OCI-LY7 (cell line): Measurements from ENCODE around the gene RCVRN. TPM values are rescaled to one million over a fixed set of nuclear protein-coding genes. Genes with fewer than 3 reads are reported as not detected.

Experiments used
- BruUV-seq: library from RNA; stranded (reverse); fragments of 400-500 nt; replicated peaks from 2 replicates; lab custom pipeline; 2021; lab: Mats Ljungman, UMichigan
- CTCF ChIA-PET: fragments of 300-600 bp; sonication (Branson Sonifier 250); formaldehyde crosslinking; loops from one replicate; lab custom pipeline; 2022; ENCODE audit warnings: antibody characterized with exemption; ENCODE audit not compliant: unreplicated experiment; lab: Charles Lee
- POLR2A ChIA-PET: fragments of 300-600 bp; sonication (Branson Sonifier 250); formaldehyde crosslinking; loops from one replicate; lab custom pipeline; 2022; ENCODE audit warnings: antibody characterized with exemption; lab: Charles Lee
- DNase-seq: peaks from one replicate; pipeline ENCODE4 v3.0.0-alpha.2; 2015; ENCODE audit warnings: low spot score
- H2AFZ ChIP-seq: fragments of 200-600 bp; sonication (generic), shearing (Covaris generic); 2 replicates; pipeline ENCODE4 v1.6.1; 2014; ENCODE audit warnings: mild to moderate bottlenecking, antibody characterized with exemption, low read length, moderate library complexity
- H3K27ac ChIP-seq: fragments of 200-600 bp; sonication (generic); 2 replicates; pipeline ENCODE4 v1.5.1; 2014; ENCODE audit warnings: mixed run types, low read depth, mild to moderate bottlenecking, moderate library complexity, low read length, inconsistent platforms; ENCODE audit not compliant: poor library complexity, severe bottlenecking
- H3K36me3 ChIP-seq: fragments of 200-600 bp; sonication (generic); 2 replicates; pipeline ENCODE4 v1.6.1; 2014; ENCODE audit warnings: mild to moderate bottlenecking, antibody characterized with exemption, low read length, moderate library complexity, mixed read lengths; ENCODE audit not compliant: insufficient read depth
- H3K4me1 ChIP-seq: fragments of 200-600 bp; sonication (generic); 2 replicates; pipeline ENCODE4 v1.5.1; 2014; ENCODE audit warnings: mild to moderate bottlenecking, low read length; ENCODE audit not compliant: insufficient read depth, poor library complexity, severe bottlenecking
- H3K4me2 ChIP-seq: fragments of 200-600 bp; sonication (generic); 2 replicates; pipeline ENCODE4 v1.6.1; 2014; ENCODE audit warnings: mild to moderate bottlenecking, low read length
- H3K4me3 ChIP-seq: fragments of 200-600 bp; sonication (generic); 2 replicates; pipeline ENCODE4 v1.5.1; 2014; ENCODE audit warnings: mild to moderate bottlenecking, low read depth, low read length; ENCODE audit not compliant: poor library complexity, severe bottlenecking
- H3K79me2 ChIP-seq: fragments of 200-600 bp; sonication (generic); 2 replicates; pipeline ENCODE4 v1.6.1; 2016; ENCODE audit warnings: low read depth, mild to moderate bottlenecking, low read length, moderate library complexity, mixed read lengths; ENCODE audit not compliant: insufficient read depth
- H3K9me2 ChIP-seq: fragments of 200-600 bp; sonication (generic); 2 replicates; pipeline ENCODE4 v1.6.1; 2016; ENCODE audit warnings: mild to moderate bottlenecking, low read length, mixed read lengths; ENCODE audit not compliant: insufficient read depth
- H3K9me3 ChIP-seq: fragments of 200-600 bp; sonication (generic); 2 replicates; pipeline ENCODE4 v1.6.1; 2014; ENCODE audit warnings: mild to moderate bottlenecking, mixed run types, low read length, mixed read lengths
- H4K20me1 ChIP-seq: fragments of 200-600 bp; sonication (generic); 2 replicates; pipeline ENCODE4 v1.6.1; 2014; ENCODE audit warnings: mild to moderate bottlenecking, antibody characterized with exemption, low read length, moderate library complexity, mixed read lengths; ENCODE audit not compliant: insufficient read depth
- EZH2phosphoT487 ChIP-seq: fragments of 200-600 bp; sonication (generic); IDR thresholded peaks from 2 replicates; pipeline ENCODE4 v1.6.1; 2018; ENCODE audit warnings: low read depth, borderline replicate concordance, mild to moderate bottlenecking, mixed run types, antibody characterized with exemption, low read length, moderate library complexity, mixed read lengths
- intact Hi-C: fragments of 100-400 bp; cut with micrococcal nuclease; formaldehyde crosslinking; loops from one replicate; pipeline ENCODE4 v1.10.0; 2022; ENCODE audit not compliant: unreplicated experiment
- total RNA-seq, 2 experiments: library from RNA; depleted of rRNA in 1 of 2; stranded (reverse); fragments of >200 nt in 1 of 2; shearing (Covaris generic) in 1 of 2; gene quantifications; 2 replicates each; pipeline ENCODE4 v1.2.3, GENCODE V29; 2014 to 2022
- TF ChIP-seq, protein P1 (sequence below): fragments of 200-600 bp; sonication (generic); conservative IDR thresholded peaks from 2 replicates; pipeline ENCODE4 v1.5.1; 2014; ENCODE audit warnings: mild to moderate bottlenecking, antibody characterized with exemption, low read length, moderate library complexity, mixed read lengths

RCVRN gene
- total RNA-seq, 2 experiments from 2014 or later, result not detected

DNA sequence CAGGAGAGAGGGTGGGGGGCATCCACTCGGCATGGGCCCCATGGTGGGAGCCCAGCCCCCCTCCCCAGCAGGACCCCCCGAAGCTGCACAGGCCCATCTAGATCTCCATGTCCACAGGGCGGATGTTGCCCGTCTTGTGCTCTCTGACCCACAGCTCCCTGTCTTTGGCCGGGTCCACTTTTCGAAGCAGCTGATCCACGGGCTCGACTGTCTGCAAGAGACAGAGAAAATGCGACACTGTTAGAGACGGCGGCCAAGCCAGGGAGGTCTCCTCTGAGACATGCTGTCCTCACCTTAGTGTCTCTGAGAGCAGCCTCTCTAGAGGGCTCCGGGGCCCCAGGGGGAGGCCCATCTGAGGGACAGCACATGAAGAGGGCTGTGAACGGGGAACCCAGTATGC is 12.1 kb upstream of the RCVRN start:
- Histone ChIP-seq H3K4me3 (no peak overlapping the region), H4K20me1 (no peaks in the 10 kb centered on the region), H2AFZ (no peak overlapping the region), H3K9me2 (no peaks in the 10 kb centered on the region), H3K27ac (no peak overlapping the region), H3K36me3 (no peaks in the 10 kb centered on the region), H3K4me2 (no peak overlapping the region), H3K9me3 (no peaks in the 10 kb centered on the region), H3K4me1 (no peaks in the 10 kb centered on the region), H3K79me2 (no peaks in the 10 kb centered on the region)
- no peak for DNase-seq
- intact Hi-C loops, result no loop called here
- TF ChIP-seq, protein P1, sequence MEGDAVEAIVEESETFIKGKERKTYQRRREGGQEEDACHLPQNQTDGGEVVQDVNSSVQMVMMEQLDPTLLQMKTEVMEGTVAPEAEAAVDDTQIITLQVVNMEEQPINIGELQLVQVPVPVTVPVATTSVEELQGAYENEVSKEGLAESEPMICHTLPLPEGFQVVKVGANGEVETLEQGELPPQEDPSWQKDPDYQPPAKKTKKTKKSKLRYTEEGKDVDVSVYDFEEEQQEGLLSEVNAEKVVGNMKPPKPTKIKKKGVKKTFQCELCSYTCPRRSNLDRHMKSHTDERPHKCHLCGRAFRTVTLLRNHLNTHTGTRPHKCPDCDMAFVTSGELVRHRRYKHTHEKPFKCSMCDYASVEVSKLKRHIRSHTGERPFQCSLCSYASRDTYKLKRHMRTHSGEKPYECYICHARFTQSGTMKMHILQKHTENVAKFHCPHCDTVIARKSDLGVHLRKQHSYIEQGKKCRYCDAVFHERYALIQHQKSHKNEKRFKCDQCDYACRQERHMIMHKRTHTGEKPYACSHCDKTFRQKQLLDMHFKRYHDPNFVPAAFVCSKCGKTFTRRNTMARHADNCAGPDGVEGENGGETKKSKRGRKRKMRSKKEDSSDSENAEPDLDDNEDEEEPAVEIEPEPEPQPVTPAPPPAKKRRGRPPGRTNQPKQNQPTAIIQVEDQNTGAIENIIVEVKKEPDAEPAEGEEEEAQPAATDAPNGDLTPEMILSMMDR, result no peak
- no peak for TF ChIP-seq EZH2phosphoT487
- BruUV-seq, result no TSS peak
- CTCF ChIA-PET, result no interaction called here
- POLR2A ChIA-PET, result no interaction called here

DNA sequence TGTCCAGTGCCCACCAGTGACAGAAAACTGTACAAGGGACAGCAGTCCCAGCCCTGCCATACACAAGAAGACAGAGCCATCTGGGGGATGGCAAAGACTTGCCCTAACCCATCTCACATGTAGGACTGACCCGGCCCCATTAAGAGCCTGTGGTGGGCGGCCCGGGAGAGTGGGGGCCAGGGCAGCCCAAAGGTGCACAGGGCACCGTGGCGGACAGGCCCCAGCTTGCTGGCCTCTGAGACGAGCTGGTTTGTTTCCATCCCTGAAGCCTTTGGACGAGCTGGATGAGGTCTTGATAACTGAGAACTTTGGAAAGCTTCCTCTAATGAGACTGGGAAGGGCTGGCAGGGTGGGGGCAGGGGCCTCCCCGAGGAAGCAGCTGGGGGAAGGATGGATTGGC is 11.0 kb upstream of the RCVRN start:
- Histone ChIP-seq H3K27ac (no peak overlapping the region), H3K79me2 (no peaks in the 10 kb centered on the region), H3K36me3 (no peaks in the 10 kb centered on the region), H3K9me3 (no peaks in the 10 kb centered on the region), H4K20me1 (no peaks in the 10 kb centered on the region), H3K4me3 (no peak overlapping the region), H3K4me2 (no peak overlapping the region), H3K9me2 (no peaks in the 10 kb centered on the region), H2AFZ (no peak overlapping the region), H3K4me1 (no peaks in the 10 kb centered on the region)
- BruUV-seq, result no TSS peak
- TF ChIP-seq EZH2phosphoT487, result no peak
- TF ChIP-seq, protein P1, result no peak
- ChIA-PET CTCF (no interaction called here), POLR2A (no interaction called here)
- intact Hi-C loops, result no loop called here
- DNase-seq, result no peak

DNA sequence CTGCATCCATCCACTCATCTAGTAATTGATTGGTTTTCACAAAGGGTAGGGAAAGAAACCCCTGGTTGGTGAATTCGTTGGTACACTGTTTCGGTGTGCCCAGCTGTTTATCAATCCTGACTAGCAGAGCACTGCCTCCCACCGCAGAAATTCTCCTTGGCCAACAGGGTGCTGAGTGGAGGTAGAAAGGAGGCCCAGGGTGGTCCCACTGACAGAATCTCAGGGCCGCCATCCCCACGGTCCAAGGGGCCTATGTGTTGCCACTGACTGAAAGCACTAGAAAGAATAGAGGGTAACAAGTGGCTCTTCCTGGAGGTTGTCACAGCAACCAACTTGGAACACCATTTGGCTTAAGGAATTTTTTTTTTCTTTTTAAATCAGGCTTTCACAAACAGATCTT is 8.4 kb upstream of the RCVRN start:
- CTCF ChIA-PET, result no interaction called here
- Histone ChIP-seq H3K9me2 (no peaks in the 10 kb centered on the region), H3K27ac (no peak overlapping the region), H3K36me3 (no peaks in the 10 kb centered on the region), H3K4me1 (no peaks in the 10 kb centered on the region), H2AFZ (no peak overlapping the region), H3K4me2 (no peak overlapping the region), H3K4me3 (no peak overlapping the region), H3K79me2 (no peaks in the 10 kb centered on the region), H3K9me3 (no peaks in the 10 kb centered on the region), H4K20me1 (no peaks in the 10 kb centered on the region)
- TF ChIP-seq, protein P1, result no peak
- TF ChIP-seq EZH2phosphoT487, result no peak
- no peak for DNase-seq
- BruUV-seq, result no TSS peak
- intact Hi-C loops, result no loop called here
- POLR2A ChIA-PET, result no interaction called here
